HG03469 (cell line): Measurements from ENCODE around the gene HSPA6.
"Not testable (repeated sequence)": the region's sequence is repeated elsewhere in the genome, so short reads cannot be mapped to it uniquely, and the experiment has no call there.

Source experiments
- ATAC-seq: cut with Tn5 transposase; IDR thresholded peaks from one replicate; pipeline ENCODE4 v1.9.1; 2021; ENCODE audit warnings: mild to moderate bottlenecking, moderate library complexity, moderate number of reproducible peaks; ENCODE audit not compliant: unreplicated experiment

The HSPA6 gene

DNA sequence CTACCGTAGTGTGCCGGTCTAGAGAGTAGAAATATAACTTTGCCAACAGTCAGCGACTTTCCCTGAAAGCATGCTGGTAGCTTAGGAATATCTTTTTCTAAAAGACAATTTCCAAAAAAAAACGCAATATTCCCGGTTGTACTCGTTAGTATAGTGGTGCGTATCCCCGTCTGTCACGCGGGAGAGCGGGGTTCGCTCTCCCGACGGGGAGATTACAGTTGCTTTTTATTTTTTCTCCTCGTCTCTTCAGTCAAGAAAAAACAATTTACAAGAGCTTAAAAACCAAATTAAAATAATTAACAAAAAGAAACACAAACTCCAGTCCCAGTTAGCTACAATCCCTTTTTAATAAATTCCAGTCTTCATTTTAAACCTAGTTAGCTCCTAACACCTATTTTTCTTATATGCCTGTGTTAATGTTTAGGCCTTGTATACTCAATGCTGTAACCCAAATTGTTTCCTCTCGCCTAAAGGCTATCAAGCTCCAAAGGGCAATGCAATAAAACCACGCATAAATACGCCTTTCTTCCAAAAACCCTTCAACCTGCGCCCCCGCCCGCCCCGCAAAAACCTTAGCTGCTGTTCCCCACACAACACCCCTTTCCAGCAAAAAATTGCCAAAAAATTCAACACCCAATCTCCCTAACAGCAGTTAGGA, 7.8 kb downstream of the HSPA6 start:
- no peak for ATAC-seq

DNA sequence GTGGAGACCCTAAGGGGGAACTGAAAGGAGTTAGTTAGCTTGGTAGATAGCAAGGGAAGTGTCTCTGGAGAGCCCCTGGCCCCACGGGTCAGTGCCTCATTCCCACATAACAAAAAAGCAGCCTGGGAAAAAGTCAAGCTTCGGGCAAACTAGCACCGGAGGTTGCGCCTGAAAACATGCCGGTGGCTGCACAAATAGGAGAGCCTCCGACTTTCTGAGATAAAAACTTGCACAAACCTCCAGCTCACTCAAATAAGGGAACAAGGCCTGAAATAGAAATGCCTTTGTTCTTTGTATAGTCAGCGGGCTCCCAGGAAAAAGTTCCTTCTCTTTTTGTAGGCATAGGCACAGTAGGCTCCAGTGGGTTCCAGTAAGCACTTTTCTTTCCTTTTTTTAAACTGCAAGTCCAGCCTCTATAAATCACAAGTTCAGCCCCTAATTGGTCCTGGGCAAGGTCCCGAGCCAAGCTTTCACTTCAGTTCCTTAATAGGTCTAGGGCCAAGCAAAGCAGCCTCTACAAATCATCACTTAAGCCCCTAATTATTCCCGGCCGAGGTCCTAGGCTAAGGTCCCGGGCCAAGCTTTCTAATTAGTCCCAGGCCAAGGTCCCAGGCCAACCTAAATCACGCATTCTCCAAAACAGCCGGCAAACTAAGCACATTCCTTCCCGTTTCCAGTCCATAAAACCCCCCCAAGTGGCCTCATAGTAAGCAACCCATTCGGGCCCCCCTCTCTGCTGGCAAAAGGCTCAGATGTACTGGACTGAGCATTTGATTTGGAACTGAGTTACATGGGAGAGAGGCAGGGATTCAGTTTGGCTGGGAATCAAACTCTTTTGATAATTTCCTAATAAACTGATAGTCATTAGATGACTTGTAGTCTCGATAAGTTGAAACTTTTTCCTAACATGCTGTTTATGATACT, 8.6 kb downstream of the HSPA6 start:
- not testable (repeated sequence) for ATAC-seq

DNA sequence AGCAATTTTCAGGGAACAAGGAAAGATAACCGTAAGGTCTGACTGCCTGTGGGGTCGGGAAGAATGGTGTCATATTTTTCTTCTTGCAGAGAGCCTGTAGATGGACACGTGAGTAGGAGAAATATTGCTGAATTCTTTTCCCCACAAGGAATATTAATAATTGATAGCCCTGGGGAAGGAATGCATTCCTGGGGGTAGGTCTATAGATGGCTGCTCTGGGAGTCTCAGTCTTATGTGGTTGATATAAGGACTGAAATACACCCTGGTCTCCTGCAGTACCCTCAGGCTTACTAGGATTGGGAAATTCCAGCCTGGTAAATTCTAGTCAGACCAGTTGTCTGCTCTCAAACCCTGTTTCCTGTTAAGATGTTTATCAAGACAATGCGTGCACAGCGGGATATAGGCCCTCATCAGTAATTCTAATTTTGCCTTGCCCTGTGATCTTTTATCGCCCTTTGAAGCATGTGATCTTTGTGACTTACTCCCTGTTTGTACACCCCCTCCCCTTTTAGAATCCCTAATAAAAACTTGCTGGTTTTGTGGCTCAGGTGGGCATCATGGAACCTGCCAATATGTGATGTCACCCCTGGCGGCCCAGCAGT, 12.8 kb downstream of the HSPA6 start:
- not testable (repeated sequence) for ATAC-seq

DNA sequence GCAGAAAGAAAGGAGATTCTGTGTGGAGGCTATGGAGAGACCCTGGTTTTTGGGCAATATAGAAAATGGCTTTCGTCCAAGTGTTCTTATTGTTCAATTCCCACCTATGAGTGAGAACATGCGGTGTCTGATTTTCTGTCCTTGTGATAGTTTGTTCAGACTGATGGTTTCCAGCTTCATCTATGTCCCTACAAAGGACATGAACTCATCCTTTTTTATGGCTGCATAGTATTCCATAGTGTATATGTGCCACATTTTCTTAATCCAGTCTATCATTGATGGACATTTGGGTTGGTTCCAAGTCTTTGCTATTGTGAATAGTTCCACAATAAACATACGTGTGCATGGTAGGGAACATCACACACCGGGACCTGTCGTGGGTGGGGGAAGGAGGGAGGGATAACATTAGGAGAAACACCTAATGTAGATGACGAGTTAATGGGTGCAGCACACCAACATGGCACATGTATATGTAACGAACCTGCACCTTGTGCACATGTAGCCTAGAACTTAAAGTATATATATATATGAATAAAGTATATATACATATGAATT, 14.7 kb downstream of the HSPA6 start:
- ATAC-seq: not testable (repeated sequence)

DNA sequence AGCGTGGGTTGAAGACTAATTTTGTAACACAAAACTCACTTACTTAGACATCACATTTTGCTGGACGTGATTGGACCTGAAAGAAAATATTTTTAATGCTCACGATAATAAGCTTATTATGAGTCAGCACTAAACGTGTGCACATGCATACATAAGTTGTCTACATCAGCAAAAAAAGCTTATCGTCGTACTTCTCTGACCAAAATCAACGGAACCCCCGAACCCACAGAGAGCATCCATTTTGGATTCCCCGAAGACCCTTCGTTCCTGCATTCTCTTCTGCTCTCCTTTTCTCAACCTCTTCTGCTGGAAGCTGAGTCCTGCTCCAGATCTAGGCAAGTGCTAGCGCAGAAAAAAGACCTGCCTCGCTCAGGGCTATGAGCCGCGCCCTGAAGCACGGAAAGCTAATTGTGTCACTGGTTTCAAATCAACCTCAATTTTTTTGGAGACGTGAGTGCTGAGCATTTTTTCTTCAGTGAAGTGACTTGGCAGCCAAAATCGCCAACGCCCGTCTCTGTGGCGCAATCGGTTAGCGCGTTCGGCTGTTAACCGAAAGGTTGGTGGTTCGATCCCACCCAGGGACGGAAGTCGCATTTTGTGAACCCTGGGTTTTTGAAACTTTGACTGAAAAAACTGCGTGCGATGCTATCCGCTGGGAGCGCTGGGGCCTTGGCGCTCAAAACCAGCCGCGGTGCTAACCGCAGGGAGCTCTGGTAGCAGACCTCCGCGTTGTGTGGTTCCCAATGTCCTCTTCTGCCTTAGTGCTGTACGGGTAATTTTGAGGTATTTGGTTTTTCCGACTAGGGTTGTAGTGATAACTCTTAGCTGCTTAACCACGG, 15.6 kb downstream of the HSPA6 start:
- peak; percentile 34 for ATAC-seq

DNA sequence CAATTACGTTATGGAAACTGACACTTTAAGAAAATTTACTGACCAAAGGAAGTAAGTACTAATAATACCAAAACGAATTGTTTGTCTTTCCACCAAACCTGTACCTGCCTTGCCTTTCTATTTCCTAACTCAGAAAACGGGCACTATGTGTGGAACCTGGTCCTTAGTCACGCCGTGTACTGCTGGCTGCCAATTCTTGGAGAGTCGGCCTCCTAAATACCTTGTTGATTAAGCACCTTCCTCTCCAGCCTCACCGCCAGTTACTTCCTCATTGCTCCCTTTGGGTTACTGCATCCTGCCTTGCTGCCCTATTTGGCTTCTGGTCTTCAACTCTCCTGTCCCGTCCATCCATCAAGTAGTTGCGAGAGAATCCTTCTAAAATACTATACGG, 16.2 kb downstream of the HSPA6 start:
- not testable (repeated sequence) for ATAC-seq

DNA sequence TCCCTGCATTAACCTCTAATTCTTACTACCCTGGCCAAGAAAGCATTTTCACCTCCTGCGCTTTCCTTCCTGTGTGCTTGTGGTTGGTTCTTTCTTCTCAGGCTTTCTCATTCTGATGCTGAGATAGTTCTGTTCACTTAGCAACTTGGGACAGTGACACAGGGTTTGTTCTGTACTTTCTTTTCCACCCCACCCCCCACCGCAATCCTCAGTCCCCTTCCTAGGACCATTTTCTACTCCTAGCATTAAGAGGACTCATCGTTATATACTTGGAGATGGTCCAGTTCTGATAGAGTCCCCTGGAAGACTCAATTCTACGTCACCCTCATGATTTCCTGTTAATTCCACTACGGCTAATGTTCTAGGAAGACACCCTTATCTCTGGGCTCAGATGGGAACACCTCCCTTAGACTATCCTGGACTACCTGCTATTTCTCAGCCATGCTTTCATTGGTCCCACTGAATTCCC, 17.8 kb downstream of the HSPA6 start:
- ATAC-seq: peak; percentile 43

DNA sequence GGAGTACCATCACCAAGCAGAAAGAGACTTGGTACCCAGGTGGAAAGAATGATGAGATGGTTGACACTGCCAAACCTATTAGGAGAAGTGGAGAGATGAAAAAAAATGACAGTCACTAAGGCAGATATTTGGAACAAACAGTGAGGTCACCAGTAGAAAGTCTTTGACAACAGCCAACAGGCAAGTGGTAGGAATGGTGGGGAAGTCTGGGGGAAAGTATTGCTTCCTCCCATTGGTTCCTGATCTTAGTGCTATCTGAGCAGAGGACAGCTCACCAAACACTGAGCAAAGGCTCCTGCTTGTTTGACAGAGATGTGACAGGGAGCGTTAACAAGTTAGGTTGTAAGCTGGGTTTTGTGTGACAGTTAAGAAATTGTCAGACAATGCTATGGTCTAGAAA, 18.8 kb downstream of the HSPA6 start:
- ATAC-seq: not testable (repeated sequence)

DNA sequence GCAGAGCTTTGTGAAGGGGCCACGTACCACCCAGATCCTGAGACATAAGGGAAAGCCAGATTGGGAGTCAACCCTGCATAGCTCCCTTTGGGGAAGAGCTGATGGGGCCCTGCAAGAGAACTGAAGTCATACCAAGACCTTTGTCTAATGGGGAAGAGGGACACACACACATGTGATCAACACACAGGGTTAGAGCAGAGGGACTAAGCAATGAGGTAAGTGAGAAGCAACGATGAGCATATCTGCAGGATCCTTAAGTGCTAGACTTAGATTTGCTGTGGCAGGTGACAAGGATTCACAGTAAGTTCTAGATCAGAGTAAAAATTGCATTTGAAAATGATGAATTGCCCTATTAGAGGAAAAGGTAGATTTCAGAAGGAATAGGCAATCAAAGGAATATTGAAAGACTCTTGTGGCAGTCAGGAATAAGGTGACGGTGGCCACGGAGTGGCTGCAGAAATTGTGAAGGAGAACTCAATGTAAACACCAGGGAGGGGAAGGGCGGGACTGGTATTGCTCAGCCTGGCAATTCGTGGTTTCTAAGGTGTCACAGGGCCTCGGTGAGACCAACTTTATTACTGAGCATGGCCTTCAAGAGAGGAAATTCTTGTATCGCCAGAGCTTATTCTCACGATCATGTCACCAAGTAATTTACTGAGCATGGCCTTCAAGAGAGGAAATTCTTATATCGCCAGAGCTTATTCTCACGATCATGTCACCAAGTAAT, 20.8 kb downstream of the HSPA6 start:
- ATAC-seq: not testable (repeated sequence)

DNA sequence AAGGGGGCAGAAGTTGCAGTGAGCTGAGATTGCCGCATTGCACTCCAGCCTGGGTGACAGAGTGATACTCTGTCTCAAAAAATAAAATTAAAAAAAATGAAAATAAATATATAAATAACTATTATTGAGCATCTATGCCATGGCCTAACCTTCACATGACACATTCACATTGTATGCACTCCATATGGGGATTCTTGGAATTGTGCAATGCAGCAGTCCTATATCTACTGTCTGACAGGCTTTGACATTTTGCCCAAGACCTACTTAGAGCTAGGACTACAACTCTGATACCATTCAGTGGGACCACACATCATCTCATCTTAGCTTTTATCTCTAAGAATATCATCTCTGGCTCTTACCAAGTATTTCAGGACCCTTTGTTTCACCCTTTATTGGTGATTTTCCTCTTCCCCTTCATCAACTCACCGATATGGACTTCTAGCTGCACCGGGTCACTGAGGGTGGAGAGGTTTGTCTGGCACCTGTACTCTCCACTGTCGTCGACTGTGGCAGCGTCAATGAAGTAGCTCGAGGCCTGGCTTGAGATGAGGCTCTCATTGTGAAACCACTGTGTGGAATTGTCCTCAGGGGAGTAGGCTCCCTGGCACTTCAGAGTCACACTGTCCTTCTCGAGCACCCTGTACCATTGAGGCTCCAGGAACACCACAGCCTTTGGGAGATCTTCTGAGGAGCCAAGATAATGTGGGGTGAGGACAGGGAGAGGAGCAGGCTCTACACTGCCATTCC, 23.8 kb downstream of the HSPA6 start:
- not testable (repeated sequence) for ATAC-seq

DNA sequence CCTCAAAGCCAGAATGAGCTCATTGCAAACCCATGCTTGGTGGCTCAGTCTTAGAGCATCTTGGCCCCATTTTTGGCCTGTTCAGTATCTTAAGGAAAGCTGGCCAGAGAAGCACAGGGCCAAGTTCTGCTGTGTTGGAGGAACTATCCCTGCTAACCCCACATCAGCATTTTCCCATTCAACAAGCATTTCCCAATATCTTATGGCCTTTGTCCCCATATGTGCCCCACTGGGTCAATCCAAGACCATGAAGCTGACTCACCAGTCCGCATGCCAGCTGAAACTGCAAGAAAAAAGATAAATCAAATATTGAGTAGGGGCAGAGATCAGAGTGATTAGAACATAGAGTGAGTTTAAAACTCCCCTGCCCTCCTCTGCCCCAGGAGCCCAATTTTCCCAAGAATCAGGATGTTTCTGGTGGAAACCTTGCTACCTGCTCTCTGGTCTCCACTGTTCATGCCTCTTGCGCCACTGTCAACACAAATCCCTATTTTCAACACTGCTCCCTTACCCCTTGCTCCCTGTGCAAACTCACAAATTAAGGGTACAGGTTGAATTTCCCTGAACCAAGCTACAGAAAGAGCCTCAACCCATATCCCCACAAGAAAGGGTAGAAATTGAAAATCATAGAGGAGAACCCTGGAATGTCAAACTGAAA, 24.5 kb downstream of the HSPA6 start:
- ATAC-seq: not testable (repeated sequence)

DNA sequence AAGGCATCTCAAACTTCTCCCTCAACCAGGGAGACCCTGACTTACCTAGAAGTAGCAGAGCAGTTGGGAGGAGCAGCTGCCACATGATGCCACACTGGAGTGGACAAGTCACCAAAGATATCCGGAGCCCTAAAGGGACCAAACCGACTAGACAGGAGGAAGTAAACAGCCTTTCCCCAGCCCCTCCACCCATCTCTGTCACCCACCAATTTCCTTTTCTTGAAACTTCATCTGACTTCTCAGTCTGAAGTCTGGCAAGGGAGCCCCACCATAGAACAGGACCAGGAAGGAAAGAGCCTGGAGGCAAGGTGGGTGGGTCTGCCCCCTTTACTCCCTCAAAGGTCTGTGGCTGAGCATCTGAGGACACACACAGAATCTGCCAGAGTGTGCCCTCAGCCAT, 25.3 kb downstream of the HSPA6 start, which contains the start of gene FCGR3A:
FCGR3A (minus strand) TSS at position 167 of the 400 bp plus-strand sequence; CDS start at position 85, 82 bp downstream.
- no peak for ATAC-seq

DNA sequence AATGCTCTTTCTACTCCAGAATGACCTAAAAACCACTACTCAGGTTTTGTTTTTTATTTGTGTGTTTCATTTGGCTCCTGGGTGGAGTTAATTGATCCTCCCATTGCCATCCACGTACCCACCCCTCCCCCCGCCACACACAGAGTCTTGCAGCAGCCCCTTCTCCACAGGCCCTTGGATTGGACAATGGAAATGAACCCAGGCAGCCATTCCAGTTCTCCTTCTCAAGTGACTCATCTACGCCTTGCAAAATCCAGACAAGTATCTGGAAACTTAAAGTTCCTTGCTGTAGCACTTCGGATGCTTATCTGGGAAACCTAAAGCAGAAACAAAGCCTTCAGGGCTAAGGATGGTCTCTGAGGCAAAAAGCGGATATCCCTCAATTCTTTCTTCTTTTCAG, 26.6 kb downstream of the HSPA6 start:
- ATAC-seq: not testable (repeated sequence)

DNA sequence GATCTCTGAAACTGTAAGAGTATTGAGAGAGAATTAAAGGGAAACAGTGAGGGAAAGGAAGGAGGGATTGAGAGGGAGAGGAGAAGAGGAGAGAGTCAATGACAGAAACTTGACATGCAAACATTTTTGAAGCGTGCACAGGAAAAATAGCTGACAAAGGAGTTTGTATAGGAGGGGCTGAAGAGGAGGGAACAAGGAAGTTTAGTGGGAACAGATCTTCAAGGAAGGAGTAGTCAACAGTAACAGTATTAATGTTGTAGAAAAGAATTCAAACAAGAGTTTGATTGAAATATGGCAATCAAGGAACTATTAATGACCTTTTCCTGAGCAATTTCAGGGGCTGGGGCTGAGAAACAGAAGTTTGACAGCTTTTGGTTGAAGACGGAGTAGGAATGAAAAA, 29.3 kb downstream of the HSPA6 start:
- not testable (repeated sequence) for ATAC-seq

DNA sequence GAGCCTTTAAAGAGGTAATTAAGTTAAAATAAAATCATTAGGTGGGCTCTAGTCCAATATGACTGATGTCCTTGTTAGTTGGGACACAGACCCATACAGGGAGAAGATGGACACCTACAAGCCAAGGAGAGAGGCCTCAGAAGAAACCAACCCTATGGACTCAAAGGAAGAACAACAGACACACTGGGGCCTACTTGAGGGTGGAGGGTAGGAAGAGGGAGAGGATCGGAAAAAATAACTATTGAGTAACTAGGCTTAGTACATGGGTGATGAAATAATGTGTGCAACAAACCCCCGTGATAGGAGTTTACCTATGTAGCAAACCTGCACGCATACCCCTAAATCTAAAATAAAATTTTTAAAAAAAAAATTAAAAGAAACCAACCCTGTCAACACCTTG, 30.0 kb downstream of the HSPA6 start:
- ATAC-seq: not testable (repeated sequence)

DNA sequence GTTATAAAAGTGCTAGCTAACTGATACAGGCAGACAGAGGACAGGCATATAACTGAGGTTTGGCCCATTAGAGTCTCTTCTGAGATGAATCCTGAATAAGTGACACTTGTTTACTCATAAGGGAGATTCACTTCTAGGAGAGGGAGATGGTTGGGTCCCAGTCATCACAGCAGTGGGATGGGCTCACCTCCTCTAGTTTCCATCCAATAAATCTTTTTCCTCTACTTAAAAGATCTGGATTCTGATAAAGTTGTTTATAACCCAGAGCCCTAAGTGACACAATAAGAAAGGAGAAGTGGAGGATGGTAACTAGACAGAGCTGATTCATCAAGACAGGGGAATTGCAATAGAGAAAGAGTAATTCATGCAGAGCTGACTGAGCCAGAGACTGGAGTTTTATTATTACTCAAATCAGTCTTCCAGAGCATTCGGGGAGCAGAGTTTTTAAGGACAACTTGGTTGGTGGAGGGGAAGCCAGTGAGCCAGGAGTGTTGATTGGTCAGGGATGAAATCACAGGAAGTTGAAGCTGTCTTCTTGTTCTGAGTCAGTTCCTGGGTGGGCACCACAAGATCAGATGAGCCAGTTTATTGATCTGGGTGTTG, 30.6 kb downstream of the HSPA6 start:
- not testable (repeated sequence) for ATAC-seq

DNA sequence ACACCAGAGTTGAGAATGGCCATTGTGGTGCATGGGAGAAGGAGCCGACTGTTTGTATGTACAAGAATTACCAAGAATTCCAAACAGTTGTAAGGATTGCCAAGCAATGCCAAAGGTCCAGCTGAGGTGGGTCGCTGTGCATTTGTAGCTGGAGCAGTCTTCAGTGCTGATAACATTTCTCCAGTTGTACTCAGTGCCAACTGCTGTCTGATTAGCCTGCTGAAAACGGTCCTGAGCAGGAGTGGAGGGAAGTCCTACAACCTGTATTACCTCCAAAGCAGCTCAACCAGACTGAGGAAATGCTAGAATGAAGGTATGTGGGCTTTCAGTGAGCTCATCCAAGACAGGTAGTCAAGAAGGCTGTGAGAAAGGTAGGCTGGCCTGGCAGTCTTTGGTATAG, 31.8 kb downstream of the HSPA6 start:
- not testable (repeated sequence) for ATAC-seq

DNA sequence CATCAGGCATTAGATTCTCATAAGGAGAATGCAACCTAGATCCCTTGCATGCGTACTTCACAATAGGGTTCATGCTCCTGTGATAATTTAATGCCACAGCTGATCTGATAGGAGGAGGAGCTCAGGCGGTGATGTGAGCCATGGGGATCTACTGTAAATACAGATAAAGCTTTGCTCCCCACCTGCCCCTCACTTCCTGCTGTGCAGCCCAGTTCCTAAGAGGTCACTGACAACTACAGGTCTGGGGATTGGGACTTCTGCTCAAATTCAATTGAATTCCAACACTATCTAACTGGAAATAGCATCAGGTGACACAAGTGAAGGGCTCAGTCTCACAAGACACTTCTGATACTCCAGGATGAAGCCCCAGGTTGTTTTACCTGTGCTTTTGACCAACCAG, 32.6 kb downstream of the HSPA6 start:
- not testable (repeated sequence) for ATAC-seq
